ENCODE measurements around the gene LACTBL1.

Gene LACTBL1

GRCh38 chr1:22953057-22953739 lies 19.5 kb downstream of the LACTBL1 start:
- H3K9ac ChIP-seq (ENCODE audit: low read length): no peak overlapping the region
- no peaks in the 10 kb centered on the region for H3K27me3 ChIP-seq (ENCODE audit: low read length)
- H3K27ac ChIP-seq (ENCODE audit: low read depth, low read length): no peak overlapping the region
- H3K79me2 ChIP-seq (ENCODE audit: insufficient read depth, low read length): no peaks in the 10 kb centered on the region
- H3K4me2 ChIP-seq (ENCODE audit: low read depth, low read length, poor library complexity, severe bottlenecking): no peak overlapping the region
- H3K4me3 ChIP-seq (ENCODE audit: insufficient read depth, low read length, poor library complexity, severe bottlenecking): no peak overlapping the region
- H3K9me2 ChIP-seq (replicated peaks; ENCODE audit: insufficient read depth, low read length): no peaks in the 10 kb centered on the region
- TF ChIP-seq, protein P1, sequence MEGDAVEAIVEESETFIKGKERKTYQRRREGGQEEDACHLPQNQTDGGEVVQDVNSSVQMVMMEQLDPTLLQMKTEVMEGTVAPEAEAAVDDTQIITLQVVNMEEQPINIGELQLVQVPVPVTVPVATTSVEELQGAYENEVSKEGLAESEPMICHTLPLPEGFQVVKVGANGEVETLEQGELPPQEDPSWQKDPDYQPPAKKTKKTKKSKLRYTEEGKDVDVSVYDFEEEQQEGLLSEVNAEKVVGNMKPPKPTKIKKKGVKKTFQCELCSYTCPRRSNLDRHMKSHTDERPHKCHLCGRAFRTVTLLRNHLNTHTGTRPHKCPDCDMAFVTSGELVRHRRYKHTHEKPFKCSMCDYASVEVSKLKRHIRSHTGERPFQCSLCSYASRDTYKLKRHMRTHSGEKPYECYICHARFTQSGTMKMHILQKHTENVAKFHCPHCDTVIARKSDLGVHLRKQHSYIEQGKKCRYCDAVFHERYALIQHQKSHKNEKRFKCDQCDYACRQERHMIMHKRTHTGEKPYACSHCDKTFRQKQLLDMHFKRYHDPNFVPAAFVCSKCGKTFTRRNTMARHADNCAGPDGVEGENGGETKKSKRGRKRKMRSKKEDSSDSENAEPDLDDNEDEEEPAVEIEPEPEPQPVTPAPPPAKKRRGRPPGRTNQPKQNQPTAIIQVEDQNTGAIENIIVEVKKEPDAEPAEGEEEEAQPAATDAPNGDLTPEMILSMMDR (IDR thresholded peaks at IDR 0.05; ENCODE audit: insufficient read depth, low read length, poor library complexity, severe bottlenecking): no peak
- TF ChIP-seq EZH2phosphoT487 (conservative IDR thresholded peaks at IDR 0.05; ENCODE audit: low read length): no peak
- no peak overlapping the region for H2AFZ ChIP-seq (ENCODE audit: low read depth, low read length, severe bottlenecking)
- no peaks in the 10 kb centered on the region for H3F3A ChIP-seq (ENCODE audit: insufficient read depth)
- H3K36me3 ChIP-seq (ENCODE audit: low read length): no peaks in the 10 kb centered on the region
- H4K20me1 ChIP-seq (ENCODE audit: low read depth, low read length): no peaks in the 10 kb centered on the region
- H3K9me3 ChIP-seq (ENCODE audit: insufficient read depth, low read length): no peaks in the 10 kb centered on the region

- Histone ChIP-seq H2AFZ (ENCODE audit: low read depth, low read length, severe bottlenecking) (no peak overlapping the region), H3K36me3 (ENCODE audit: low read length) (no peaks in the 10 kb centered on the region), H3K9me3 (ENCODE audit: insufficient read depth, low read length) (no peaks in the 10 kb centered on the region), H3K27ac (ENCODE audit: low read depth, low read length) (no peak overlapping the region), H3K4me2 (ENCODE audit: low read depth, low read length, poor library complexity, severe bottlenecking) (no peak overlapping the region), H3K4me3 (ENCODE audit: insufficient read depth, low read length, poor library complexity, severe bottlenecking) (no peak overlapping the region), H3K9me2 (replicated peaks; ENCODE audit: insufficient read depth, low read length) (no peaks in the 10 kb centered on the region), H3K27me3 (ENCODE audit: low read length) (no peaks in the 10 kb centered on the region), H3K79me2 (ENCODE audit: insufficient read depth, low read length) (no peaks in the 10 kb centered on the region), H4K20me1 (ENCODE audit: low read depth, low read length) (no peaks in the 10 kb centered on the region), H3K9ac (ENCODE audit: low read length) (no peak overlapping the region), H3F3A (ENCODE audit: insufficient read depth) (no peaks in the 10 kb centered on the region)
- TF ChIP-seq EZH2phosphoT487 (conservative IDR thresholded peaks at IDR 0.05; ENCODE audit: low read length): no peak
- TF ChIP-seq, protein P1 (IDR thresholded peaks at IDR 0.05; ENCODE audit: insufficient read depth, low read length, poor library complexity, severe bottlenecking): no peak
These were observed 20.0 kb downstream of the LACTBL1 start for GRCh38 chr1:22952694-22953056.

DNA sequence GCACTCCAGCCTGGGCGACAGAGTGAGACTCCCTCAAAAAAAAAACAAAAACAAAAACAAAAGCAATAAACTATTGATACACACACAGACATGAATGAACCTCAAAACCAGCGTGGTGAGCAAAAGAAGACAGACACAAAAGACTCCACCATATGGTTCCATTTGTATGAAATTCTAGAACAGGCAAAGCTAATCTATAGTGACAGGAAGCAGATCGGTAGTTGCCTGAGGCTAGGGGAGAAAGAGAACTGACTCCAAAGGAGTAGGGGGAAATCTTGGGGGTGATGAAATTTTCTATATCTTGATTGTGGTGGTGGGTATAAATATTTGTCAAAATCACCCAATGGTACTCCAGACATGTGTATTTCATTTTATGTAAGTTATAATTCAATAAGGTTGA lies 20.9 kb downstream of the LACTBL1 start:
- no peaks in the 10 kb centered on the region for H3K79me2 ChIP-seq (ENCODE audit: insufficient read depth, low read length)
- H3K36me3 ChIP-seq (ENCODE audit: low read length): no peaks in the 10 kb centered on the region
- no peak overlapping the region for H2AFZ ChIP-seq (ENCODE audit: low read depth, low read length, severe bottlenecking)
- no peak overlapping the region for H3K9ac ChIP-seq (ENCODE audit: low read length)
- no peaks in the 10 kb centered on the region for H3K9me3 ChIP-seq (ENCODE audit: insufficient read depth, low read length)
- no peak overlapping the region for H3K4me3 ChIP-seq (ENCODE audit: insufficient read depth, low read length, poor library complexity, severe bottlenecking)
- H3F3A ChIP-seq (ENCODE audit: insufficient read depth): no peaks in the 10 kb centered on the region
- TF ChIP-seq, protein P1 (IDR thresholded peaks at IDR 0.05; ENCODE audit: insufficient read depth, low read length, poor library complexity, severe bottlenecking): no peak
- no peak for TF ChIP-seq EZH2phosphoT487 (conservative IDR thresholded peaks at IDR 0.05; ENCODE audit: low read length)
- H3K4me2 ChIP-seq (ENCODE audit: low read depth, low read length, poor library complexity, severe bottlenecking): no peak overlapping the region
- no peaks in the 10 kb centered on the region for H3K27me3 ChIP-seq (ENCODE audit: low read length)
- no peak overlapping the region for H3K27ac ChIP-seq (ENCODE audit: low read depth, low read length)
- H4K20me1 ChIP-seq (ENCODE audit: low read depth, low read length): no peaks in the 10 kb centered on the region
- no peaks in the 10 kb centered on the region for H3K9me2 ChIP-seq (replicated peaks; ENCODE audit: insufficient read depth, low read length)

Data from SU-DHL-6 (cell line).